AG04450 (cell line): ENCODE data around the gene ZBTB32. TPM values are rescaled to one million over a fixed set of nuclear protein-coding genes. Genes with fewer than 3 reads are reported as not detected.

Experiments used
- CTCF ChIA-PET: fragments of 300-600, 350-600 bp; formaldehyde crosslinking; extraction: SDS; loops from one replicate; lab custom pipeline; 2022; ENCODE audit warnings: antibody characterized with exemption, inconsistent platforms; lab: Charles Lee
- POLR2A ChIA-PET: fragments of 350-600 bp; formaldehyde crosslinking; extraction: SDS; loops from one replicate; lab custom pipeline; 2021; ENCODE audit warnings: antibody characterized with exemption, inconsistent platforms; lab: Yijun Ruan, JAX
- DNase-seq: peaks from one replicate; pipeline ENCODE4 v3.0.0-alpha.2; 2011; ENCODE audit warnings: low read depth, low spot score
- H3K27ac ChIP-seq: one replicate; pipeline ENCODE4 v1.5.1; 2012; ENCODE audit warnings: low read depth, low read length, control low read depth
- H3K27me3 ChIP-seq: one replicate; pipeline ENCODE4 v1.6.0; 2012; ENCODE audit warnings: low read length; ENCODE audit not compliant: control insufficient read depth, insufficient read depth
- H3K4me3 ChIP-seq: 2 replicates; pipeline ENCODE4 v1.5.1; 2011; ENCODE audit warnings: mild to moderate bottlenecking, low read depth, low read length, control low read depth
- H3K9me3 ChIP-seq: 2 replicates; pipeline ENCODE4 v1.5.1; 2012; ENCODE audit warnings: low read length; ENCODE audit not compliant: control insufficient read depth, insufficient read depth
- CTCF ChIP-seq: IDR thresholded peaks from 2 replicates; pipeline ENCODE4 v1.5.1; 2011; ENCODE audit warnings: low read depth, low read length, control low read depth, inconsistent platforms
- polyA plus RNA-seq: library from polyadenylated mRNA; depleted of rRNA; stranded (reverse); fragments of >200 nt; gene quantifications from 2 replicates; pipeline ENCODE4 v1.2.3, GENCODE V29; 2011

ZBTB32 gene
- polyA plus RNA-seq, 1 experiment, result not detected

GRCh38 chr19:35715355-35715809 is 11.0 kb downstream of the ZBTB32 start:
- DNase-seq, result no peak
- no peak overlapping the region for H3K4me3 ChIP-seq
- POLR2A ChIA-PET, result no interaction called here

GRCh38 chr19:35715981-35716800 is 11.8 kb downstream of the ZBTB32 start:
- Histone ChIP-seq H3K27ac (peak overlapping the region; percentile 57), H3K9me3 (no peaks in the 10 kb centered on the region; the same call in 1 of the 2 replicates), H3K4me3 (peak overlapping the region; percentile 84), H3K27me3 (no peaks in the 10 kb centered on the region)
- no peak for DNase-seq
- no peak for TF ChIP-seq CTCF
- CTCF ChIA-PET, result interaction anchor here (0.7 to 1.0 kb wide), 2 partner anchors 23 to 167 kb away, joined by 3 read pairs; no protein-coding TSS in a partner anchor
- POLR2A ChIA-PET, result no interaction called here

More at GRCh38 chr19:35715355-35715809, 11.0 kb downstream of the ZBTB32 start:
- Histone ChIP-seq H3K9me3 (no peaks in the 10 kb centered on the region; the same call in 1 of the 2 replicates), H3K27me3 (peaks cover 2% of the 10 kb centered on the region), H3K27ac (no peak overlapping the region)
- CTCF ChIA-PET, result interaction anchor here (0.7 to 1.0 kb wide), 3 partner anchors 22 to 166 kb away, joined by 3 read pairs; no protein-coding TSS in a partner anchor
- TF ChIP-seq CTCF, result no peak

GRCh38 chr19:35716801-35717664 is 12.7 kb downstream of the ZBTB32 start:
- CTCF ChIA-PET, result no interaction called here
- TF ChIP-seq CTCF, result peak; percentile 85
- H3K9me3 ChIP-seq, result no peaks in the 10 kb centered on the region; the same call in 1 of the 2 replicates
- H3K27me3 ChIP-seq, result no peaks in the 10 kb centered on the region
- peak overlapping the region; percentile 84 for H3K4me3 ChIP-seq
- POLR2A ChIA-PET, result no interaction called here
- DNase-seq, result peak; percentile 84
- H3K27ac ChIP-seq, result peak overlapping the region; percentile 57

GRCh38 chr19:35717665-35718344 is 13.4 kb downstream of the ZBTB32 start, which contains the start of gene KMT2B:
KMT2B (plus strand) TSS chr19:35718003; CDS start chr19:35718019, 16 bp downstream.
- H3K27me3 ChIP-seq, result no peaks in the 10 kb centered on the region
- H3K27ac ChIP-seq, result peak within 1 kb of the TSS; percentile 57
- POLR2A ChIA-PET, result no interaction called here
- H3K4me3 ChIP-seq, result peak within 1 kb of the TSS; percentile 90
- H3K9me3 ChIP-seq, result no peaks in the 10 kb centered on the region; the same call in 1 of the 2 replicates
- no peak for TF ChIP-seq CTCF
- CTCF ChIA-PET, result no interaction called here
- DNase-seq, result no peak
